ENCODE results near the gene FOXK2.

DNA sequence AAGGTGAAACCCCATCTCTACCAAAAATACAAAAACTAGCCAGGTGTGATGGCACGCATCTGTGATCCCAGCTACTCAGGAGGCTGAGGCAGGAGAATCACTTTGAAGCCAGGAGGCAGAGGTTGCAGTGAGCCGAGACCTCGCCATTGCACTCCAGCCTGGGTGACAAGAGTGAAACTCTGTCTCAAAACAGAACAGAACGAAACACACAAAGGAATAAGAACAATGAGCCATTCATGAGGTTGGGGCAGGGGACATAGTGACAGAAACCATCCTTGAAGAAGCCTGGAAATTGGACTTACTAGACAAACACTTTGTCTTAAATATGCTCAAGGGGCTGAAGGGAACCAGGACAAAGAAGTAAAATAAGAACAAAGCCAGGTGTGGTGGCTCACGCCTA is 89.3 kb downstream of the FOXK2 start:
- TF ChIP-seq POLR2A (IDR thresholded peaks at IDR 0.05; ENCODE audit: low read length) (no peak), GATA1 (IDR thresholded peaks at IDR 0.05; ENCODE audit: low read depth, low read length) (no peak)

Measured in erythroblast (primary cell).